ENCODE results near the gene P4HB. TPM values are rescaled to one million over a fixed set of nuclear protein-coding genes. Genes with fewer than 3 reads are reported as not detected.

Gene P4HB
- total RNA-seq, 1 experiment from 2014 or later: 958 TPM

- CTCF ChIA-PET: no interaction called here
- Mint-ChIP-seq H3K4me3 (ENCODE audit: unreplicated experiment) (peak within 1 kb of the TSS; percentile 90), H3K4me1 (ENCODE audit: low read depth, unreplicated experiment) (peaks cover 16% of the 10 kb centered on the region), H3K36me3 (ENCODE audit: insufficient read depth, unreplicated experiment) (peaks cover 21% of the 10 kb centered on the region), H3K9me3 (ENCODE audit: unreplicated experiment) (no peaks in the 10 kb centered on the region), H3K27me3 (ENCODE audit: insufficient read depth, unreplicated experiment) (no peaks in the 10 kb centered on the region), H3K27ac (ENCODE audit: unreplicated experiment) (peak within 1 kb of the TSS; percentile 92)
- BruUV-seq (replicated peaks): no TSS peak
- no peak for TF ChIP-seq CTCF (IDR thresholded peaks at IDR 0.05; ENCODE audit: insufficient read depth in 1 of 2, low read depth in 1 of 2, low read length in 1 of 2, severe bottlenecking in 1 of 2, unreplicated experiment in 1 of 2)
- Histone ChIP-seq H3K27me3 (replicated peaks; ENCODE audit: control insufficient read depth, insufficient read depth, low read length) (no peaks in the 10 kb centered on the region), H3K4me3 (ENCODE audit: low read depth, low read length) (peak within 1 kb of the TSS; percentile 68), H3K4me1 (peaks cover 29% of the 10 kb centered on the region), H3K9me3 (no peaks in the 10 kb centered on the region), H3K36me3 (ENCODE audit: control insufficient read depth, insufficient read depth, low read length) (no peaks in the 10 kb centered on the region; the same call in 1 of the 2 replicates)
- DNase-seq: no peak
- intact Hi-C loops (cut with micrococcal nuclease; ENCODE audit: unreplicated experiment): no loop called here
- POLR2A ChIA-PET: no interaction called here
Measured at GRCh38 chr17:81834831-81835267, 25.5 kb downstream of the P4HB start, which contains the start of gene PPP1R27. Gene PPP1R27 (minus strand): TSS chr17:81835050. CDS start chr17:81834953, 97 bp downstream.

GRCh38 chr17:81833921-81834830, 26.2 kb downstream of the P4HB start:
- Mint-ChIP-seq H3K9me3 (ENCODE audit: unreplicated experiment) (no peaks in the 10 kb centered on the region), H3K27ac (ENCODE audit: unreplicated experiment) (peak overlapping the region; percentile 92), H3K4me1 (ENCODE audit: low read depth, unreplicated experiment) (peaks cover 16% of the 10 kb centered on the region), H3K36me3 (ENCODE audit: insufficient read depth, unreplicated experiment) (peaks cover 21% of the 10 kb centered on the region), H3K27me3 (ENCODE audit: insufficient read depth, unreplicated experiment) (no peaks in the 10 kb centered on the region), H3K4me3 (ENCODE audit: unreplicated experiment) (peak overlapping the region; percentile 90)
- BruUV-seq (replicated peaks): no TSS peak
- no peaks in the 10 kb centered on the region for H3K9me3 ChIP-seq
- intact Hi-C loops (cut with micrococcal nuclease; ENCODE audit: unreplicated experiment): loop anchor here (1.0 kb wide), 1 partner anchor 26 kb away; the partner anchor contains the start of gene P4HB
- no peaks in the 10 kb centered on the region; the same call in 1 of the 2 replicates for H3K36me3 ChIP-seq (ENCODE audit: control insufficient read depth, insufficient read depth, low read length)
- peak overlapping the region; percentile 68 for H3K4me3 ChIP-seq (ENCODE audit: low read depth, low read length)
- POLR2A ChIA-PET: interaction anchor here (0.7 to 1.9 kb wide), 7 partner anchors 9 to 150 kb away, joined by 3 to 8 read pairs (median 5); partner anchors contain the start of genes ARL16, HGS, MRPL12 and P4HB
- no peak for TF ChIP-seq CTCF (IDR thresholded peaks at IDR 0.05; ENCODE audit: insufficient read depth in 1 of 2, low read depth in 1 of 2, low read length in 1 of 2, severe bottlenecking in 1 of 2, unreplicated experiment in 1 of 2)
- CTCF ChIA-PET: interaction anchor here (0.8 to 1.5 kb wide), 3 partner anchors 12 to 99 kb away, joined by 3 to 5 read pairs (median 3); no protein-coding TSS in a partner anchor
- DNase-seq: no peak
- no peaks in the 10 kb centered on the region for H3K27me3 ChIP-seq (replicated peaks; ENCODE audit: control insufficient read depth, insufficient read depth, low read length)
- peaks cover 29% of the 10 kb centered on the region for H3K4me1 ChIP-seq

Measured in Caco-2 (cell line).